WTC11 (cell line): ENCODE data around the gene DUSP2. TPM values are rescaled to one million over a fixed set of nuclear protein-coding genes. Genes with fewer than 3 reads are reported as not detected.

Source experiments
- ATAC-seq: fragments of 200-7000 bp; cut with Tn5 transposase; 2 replicates; pipeline ENCODE4 v1.10.0; 2021; ENCODE audit warnings: mild to moderate bottlenecking, moderate library complexity
- CTCF ChIA-PET: fragments of 300-600 bp; sonication (Branson Sonifier 250); formaldehyde crosslinking; loops from one replicate; lab custom pipeline; 2021; ENCODE audit warnings: antibody characterized with exemption; lab: Charles Lee
- POLR2A ChIA-PET: fragments of 350-600 bp; sonication (Branson Sonifier 250); formaldehyde crosslinking; loops from one replicate; lab custom pipeline; 2021; ENCODE audit warnings: antibody characterized with exemption; lab: Charles Lee
- DNase-seq: peaks from one replicate; pipeline ENCODE4 v3.0.0; 2021; ENCODE audit warnings: low spot score
- H3K27ac Mint-ChIP-seq: 2 replicates; pipeline ENCODE4 v1.8.0; 2021; ENCODE audit warnings: mixed read lengths
- H3K27me3 Mint-ChIP-seq: 2 replicates; pipeline ENCODE4 v1.8.0; 2021; ENCODE audit warnings: low read depth, mild to moderate bottlenecking, moderate library complexity, mixed read lengths
- H3K36me3 Mint-ChIP-seq: 2 replicates; pipeline ENCODE4 v1.8.0; 2021; ENCODE audit warnings: mixed read lengths
- H3K4me1 Mint-ChIP-seq: 2 replicates; pipeline ENCODE4 v1.8.0; 2022; ENCODE audit warnings: mixed read lengths
- H3K4me3 Mint-ChIP-seq: 2 replicates; pipeline ENCODE4 v1.8.0; 2021; ENCODE audit warnings: mild to moderate bottlenecking, moderate library complexity, mixed read lengths
- H3K9me3 Mint-ChIP-seq: 2 replicates; pipeline ENCODE4 v1.8.0; 2021; ENCODE audit warnings: mixed read lengths
- ETV6 ChIP-seq: sonication (generic); formaldehyde crosslinking; IDR thresholded peaks from 2 replicates; pipeline ENCODE4 v1.8.1; 2022; ENCODE audit warnings: mild to moderate bottlenecking, missing genetic modification reagents
- FOXK1 ChIP-seq: sonication (generic); formaldehyde crosslinking; IDR thresholded peaks from 2 replicates; pipeline ENCODE4 v1.8.0; 2022; ENCODE audit warnings: mild to moderate bottlenecking, moderate library complexity, missing genetic modification reagents
- HMGA2 ChIP-seq: fragments of 250-450 bp; sonication (Bioruptor Pico); IDR thresholded peaks from 2 replicates; pipeline ENCODE4 v1.4.0; 2021; ENCODE audit warnings: mild to moderate bottlenecking, moderate library complexity
- JUN ChIP-seq: sonication (generic); formaldehyde crosslinking; IDR thresholded peaks from 2 replicates; pipeline ENCODE4 v1.8.0; 2023; ENCODE audit warnings: mild to moderate bottlenecking, missing genetic modification reagents
- NR1H2 ChIP-seq: sonication (generic); formaldehyde crosslinking; IDR thresholded peaks from 2 replicates; pipeline ENCODE4 v1.9.0; 2021; ENCODE audit warnings: mild to moderate bottlenecking, moderate library complexity, missing genetic modification reagents
- OVOL2 ChIP-seq: fragments of 250-450 bp; sonication (Bioruptor Pico); IDR thresholded peaks from 2 replicates; pipeline ENCODE4 v1.9.0; 2021; ENCODE audit warnings: mild to moderate bottlenecking, borderline replicate concordance
- TEAD4 ChIP-seq: sonication (generic); formaldehyde crosslinking; IDR thresholded peaks from 2 replicates; pipeline ENCODE4 v1.8.0; 2022; ENCODE audit warnings: mild to moderate bottlenecking, missing genetic modification reagents
- ZBTB21 ChIP-seq: sonication (generic); formaldehyde crosslinking; IDR thresholded peaks from 2 replicates; pipeline ENCODE4 v1.8.1; 2023; ENCODE audit warnings: mild to moderate bottlenecking, missing genetic modification reagents, borderline replicate concordance
- total RNA-seq: library from RNA; stranded (reverse); gene quantifications from 3 replicates; pipeline ENCODE4 v1.2.3, GENCODE V29; 2021
- TF ChIP-seq, protein P1 (sequence below): sonication (generic); formaldehyde crosslinking; IDR thresholded peaks from 2 replicates; pipeline ENCODE4 v1.8.0; 2023; ENCODE audit warnings: missing genetic modification reagents
- TF ChIP-seq, protein P2 (sequence below): fragments of 250-450 bp; sonication (Bioruptor Pico); IDR thresholded peaks from 2 replicates; pipeline ENCODE4 v1.9.0; 2021; ENCODE audit warnings: mild to moderate bottlenecking, borderline replicate concordance
- TF ChIP-seq, protein P3 (sequence below): sonication (generic); formaldehyde crosslinking; IDR thresholded peaks from 2 replicates; pipeline ENCODE4 v1.8.1; 2023; ENCODE audit warnings: mild to moderate bottlenecking, missing genetic modification reagents
- TF ChIP-seq, protein P4 (sequence below): sonication (generic); formaldehyde crosslinking; IDR thresholded peaks from 2 replicates; pipeline ENCODE4 v1.8.0; 2023; ENCODE audit warnings: mild to moderate bottlenecking, missing genetic modification reagents
- TF ChIP-seq, protein P5 (sequence below): sonication (generic); formaldehyde crosslinking; IDR thresholded peaks from 2 replicates; pipeline ENCODE4 v1.8.1; 2023; ENCODE audit warnings: mild to moderate bottlenecking, missing genetic modification reagents, borderline replicate concordance
- TF ChIP-seq, protein P6 (sequence below): sonication (generic); formaldehyde crosslinking; IDR thresholded peaks from 2 replicates; pipeline ENCODE4 v1.8.1; 2023; ENCODE audit warnings: mild to moderate bottlenecking, moderate library complexity, missing genetic modification reagents
- TF ChIP-seq, protein P7 (sequence below): fragments of 250-450 bp; sonication (Bioruptor Pico); IDR thresholded peaks from 2 replicates; pipeline ENCODE4 v1.9.0; 2021; ENCODE audit warnings: mild to moderate bottlenecking
- TF ChIP-seq, protein P8 (sequence below): sonication (generic); formaldehyde crosslinking; IDR thresholded peaks from 2 replicates; pipeline ENCODE4 v1.8.1; 2023; ENCODE audit warnings: mild to moderate bottlenecking, missing genetic modification reagents, moderate library complexity

The DUSP2 gene
- total RNA-seq, 1 experiment from 2014 or later, result 4.7 TPM

DNA sequence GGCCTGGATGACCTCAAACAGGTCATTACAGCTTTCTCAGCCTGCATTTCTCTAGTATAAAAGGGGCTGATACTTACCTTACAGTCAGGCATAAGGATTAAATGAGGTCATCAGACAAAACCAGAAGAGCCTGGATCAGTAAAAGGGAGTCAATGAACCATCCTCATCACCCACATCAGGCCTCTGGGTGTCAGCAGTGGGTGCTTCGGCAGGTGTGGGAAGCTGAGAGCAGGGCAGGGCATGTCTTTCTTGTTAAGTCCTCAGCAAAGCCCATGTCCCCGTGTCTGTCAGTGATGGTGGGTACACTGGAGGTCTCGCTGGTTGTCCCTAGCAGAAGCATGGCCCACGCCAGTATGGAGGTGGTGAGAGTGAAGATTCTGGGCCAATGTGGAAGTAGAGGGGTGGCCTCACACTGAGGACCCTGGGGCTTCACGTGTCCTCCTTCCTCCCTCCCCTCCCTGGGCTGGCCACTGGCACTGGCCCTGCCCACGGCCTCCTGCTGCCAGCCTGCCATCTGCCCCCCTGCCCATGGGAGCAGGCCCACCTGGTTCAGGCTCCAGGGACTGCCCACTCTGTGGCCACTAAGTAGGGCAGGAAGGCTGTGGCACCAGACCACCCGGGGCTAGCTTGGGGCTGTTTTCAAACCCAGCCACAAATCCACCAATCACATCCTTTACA, 33.3 kb downstream of the DUSP2 start:
- TF ChIP-seq OVOL2, result no peak
- TF ChIP-seq, protein P1, sequence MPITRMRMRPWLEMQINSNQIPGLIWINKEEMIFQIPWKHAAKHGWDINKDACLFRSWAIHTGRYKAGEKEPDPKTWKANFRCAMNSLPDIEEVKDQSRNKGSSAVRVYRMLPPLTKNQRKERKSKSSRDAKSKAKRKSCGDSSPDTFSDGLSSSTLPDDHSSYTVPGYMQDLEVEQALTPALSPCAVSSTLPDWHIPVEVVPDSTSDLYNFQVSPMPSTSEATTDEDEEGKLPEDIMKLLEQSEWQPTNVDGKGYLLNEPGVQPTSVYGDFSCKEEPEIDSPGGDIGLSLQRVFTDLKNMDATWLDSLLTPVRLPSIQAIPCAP (CRISPR knock-in tag), result no peak
- no peak for TF ChIP-seq ZBTB21 (CRISPR knock-in tag)
- TF ChIP-seq, protein P2, sequence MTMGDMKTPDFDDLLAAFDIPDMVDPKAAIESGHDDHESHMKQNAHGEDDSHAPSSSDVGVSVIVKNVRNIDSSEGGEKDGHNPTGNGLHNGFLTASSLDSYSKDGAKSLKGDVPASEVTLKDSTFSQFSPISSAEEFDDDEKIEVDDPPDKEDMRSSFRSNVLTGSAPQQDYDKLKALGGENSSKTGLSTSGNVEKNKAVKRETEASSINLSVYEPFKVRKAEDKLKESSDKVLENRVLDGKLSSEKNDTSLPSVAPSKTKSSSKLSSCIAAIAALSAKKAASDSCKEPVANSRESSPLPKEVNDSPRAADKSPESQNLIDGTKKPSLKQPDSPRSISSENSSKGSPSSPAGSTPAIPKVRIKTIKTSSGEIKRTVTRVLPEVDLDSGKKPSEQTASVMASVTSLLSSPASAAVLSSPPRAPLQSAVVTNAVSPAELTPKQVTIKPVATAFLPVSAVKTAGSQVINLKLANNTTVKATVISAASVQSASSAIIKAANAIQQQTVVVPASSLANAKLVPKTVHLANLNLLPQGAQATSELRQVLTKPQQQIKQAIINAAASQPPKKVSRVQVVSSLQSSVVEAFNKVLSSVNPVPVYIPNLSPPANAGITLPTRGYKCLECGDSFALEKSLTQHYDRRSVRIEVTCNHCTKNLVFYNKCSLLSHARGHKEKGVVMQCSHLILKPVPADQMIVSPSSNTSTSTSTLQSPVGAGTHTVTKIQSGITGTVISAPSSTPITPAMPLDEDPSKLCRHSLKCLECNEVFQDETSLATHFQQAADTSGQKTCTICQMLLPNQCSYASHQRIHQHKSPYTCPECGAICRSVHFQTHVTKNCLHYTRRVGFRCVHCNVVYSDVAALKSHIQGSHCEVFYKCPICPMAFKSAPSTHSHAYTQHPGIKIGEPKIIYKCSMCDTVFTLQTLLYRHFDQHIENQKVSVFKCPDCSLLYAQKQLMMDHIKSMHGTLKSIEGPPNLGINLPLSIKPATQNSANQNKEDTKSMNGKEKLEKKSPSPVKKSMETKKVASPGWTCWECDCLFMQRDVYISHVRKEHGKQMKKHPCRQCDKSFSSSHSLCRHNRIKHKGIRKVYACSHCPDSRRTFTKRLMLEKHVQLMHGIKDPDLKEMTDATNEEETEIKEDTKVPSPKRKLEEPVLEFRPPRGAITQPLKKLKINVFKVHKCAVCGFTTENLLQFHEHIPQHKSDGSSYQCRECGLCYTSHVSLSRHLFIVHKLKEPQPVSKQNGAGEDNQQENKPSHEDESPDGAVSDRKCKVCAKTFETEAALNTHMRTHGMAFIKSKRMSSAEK (CRISPR knock-in tag), result no peak
- TF ChIP-seq, protein P3, sequence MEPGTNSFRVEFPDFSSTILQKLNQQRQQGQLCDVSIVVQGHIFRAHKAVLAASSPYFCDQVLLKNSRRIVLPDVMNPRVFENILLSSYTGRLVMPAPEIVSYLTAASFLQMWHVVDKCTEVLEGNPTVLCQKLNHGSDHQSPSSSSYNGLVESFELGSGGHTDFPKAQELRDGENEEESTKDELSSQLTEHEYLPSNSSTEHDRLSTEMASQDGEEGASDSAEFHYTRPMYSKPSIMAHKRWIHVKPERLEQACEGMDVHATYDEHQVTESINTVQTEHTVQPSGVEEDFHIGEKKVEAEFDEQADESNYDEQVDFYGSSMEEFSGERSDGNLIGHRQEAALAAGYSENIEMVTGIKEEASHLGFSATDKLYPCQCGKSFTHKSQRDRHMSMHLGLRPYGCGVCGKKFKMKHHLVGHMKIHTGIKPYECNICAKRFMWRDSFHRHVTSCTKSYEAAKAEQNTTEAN (CRISPR knock-in tag), result no peak
- no peak for TF ChIP-seq FOXK1 (CRISPR knock-in tag)
- Mint-ChIP-seq H3K4me3 (no peak overlapping the region), H3K36me3 (no peaks in the 10 kb centered on the region), H3K27me3 (peaks cover 12% of the 10 kb centered on the region), H3K4me1 (peaks cover 30% of the 10 kb centered on the region), H3K27ac (no peak overlapping the region), H3K9me3 (no peaks in the 10 kb centered on the region)
- POLR2A ChIA-PET, result interaction anchor here (0.7 kb wide), 1 partner anchor 19 kb away, joined by 3 read pairs; no protein-coding TSS in a partner anchor
- ATAC-seq (no peak), DNase-seq (peak; percentile 4)
- CTCF ChIA-PET, result interaction anchor here (0.7 to 2.8 kb wide), 9 partner anchors 10 to 119 kb away, joined by 3 to 14 read pairs (median 5); partner anchors contain the start of gene ASTL

DNA sequence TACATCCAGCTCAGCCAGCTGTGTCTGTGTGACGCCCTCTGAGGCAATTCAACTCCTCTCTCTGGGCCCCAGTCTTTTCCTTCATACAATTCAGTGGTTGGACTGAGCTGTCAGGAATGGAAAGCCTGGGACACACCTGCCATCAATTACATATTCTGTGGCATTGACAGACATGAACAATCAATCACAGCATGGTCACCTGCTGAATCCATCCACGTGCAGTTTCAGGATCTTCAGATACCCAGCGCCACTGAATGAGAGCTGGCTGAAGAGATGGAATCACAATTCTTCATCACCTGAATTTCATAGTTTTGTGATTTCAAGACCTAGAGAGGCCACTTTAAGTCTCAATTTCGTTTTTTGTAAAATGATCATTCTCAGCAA, 34.0 kb downstream of the DUSP2 start:
- ATAC-seq, result no peak
- POLR2A ChIA-PET, result no interaction called here
- no peak overlapping the region for H3K4me3 Mint-ChIP-seq
- CTCF ChIA-PET, result interaction anchor here (1.1 to 1.8 kb wide), 3 partner anchors 9 to 119 kb away, joined by 3 to 8 read pairs (median 5); no protein-coding TSS in a partner anchor
- peaks cover 12% of the 10 kb centered on the region for H3K27me3 Mint-ChIP-seq
- H3K36me3 Mint-ChIP-seq, result no peaks in the 10 kb centered on the region
- peaks cover 30% of the 10 kb centered on the region for H3K4me1 Mint-ChIP-seq
- no peak for DNase-seq
- H3K9me3 Mint-ChIP-seq, result no peaks in the 10 kb centered on the region
- no peak overlapping the region for H3K27ac Mint-ChIP-seq
- TF ChIP-seq, protein P4, sequence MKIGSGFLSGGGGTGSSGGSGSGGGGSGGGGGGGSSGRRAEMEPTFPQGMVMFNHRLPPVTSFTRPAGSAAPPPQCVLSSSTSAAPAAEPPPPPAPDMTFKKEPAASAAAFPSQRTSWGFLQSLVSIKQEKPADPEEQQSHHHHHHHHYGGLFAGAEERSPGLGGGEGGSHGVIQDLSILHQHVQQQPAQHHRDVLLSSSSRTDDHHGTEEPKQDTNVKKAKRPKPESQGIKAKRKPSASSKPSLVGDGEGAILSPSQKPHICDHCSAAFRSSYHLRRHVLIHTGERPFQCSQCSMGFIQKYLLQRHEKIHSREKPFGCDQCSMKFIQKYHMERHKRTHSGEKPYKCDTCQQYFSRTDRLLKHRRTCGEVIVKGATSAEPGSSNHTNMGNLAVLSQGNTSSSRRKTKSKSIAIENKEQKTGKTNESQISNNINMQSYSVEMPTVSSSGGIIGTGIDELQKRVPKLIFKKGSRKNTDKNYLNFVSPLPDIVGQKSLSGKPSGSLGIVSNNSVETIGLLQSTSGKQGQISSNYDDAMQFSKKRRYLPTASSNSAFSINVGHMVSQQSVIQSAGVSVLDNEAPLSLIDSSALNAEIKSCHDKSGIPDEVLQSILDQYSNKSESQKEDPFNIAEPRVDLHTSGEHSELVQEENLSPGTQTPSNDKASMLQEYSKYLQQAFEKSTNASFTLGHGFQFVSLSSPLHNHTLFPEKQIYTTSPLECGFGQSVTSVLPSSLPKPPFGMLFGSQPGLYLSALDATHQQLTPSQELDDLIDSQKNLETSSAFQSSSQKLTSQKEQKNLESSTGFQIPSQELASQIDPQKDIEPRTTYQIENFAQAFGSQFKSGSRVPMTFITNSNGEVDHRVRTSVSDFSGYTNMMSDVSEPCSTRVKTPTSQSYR (CRISPR knock-in tag), result no peak
- TF ChIP-seq, protein P5, sequence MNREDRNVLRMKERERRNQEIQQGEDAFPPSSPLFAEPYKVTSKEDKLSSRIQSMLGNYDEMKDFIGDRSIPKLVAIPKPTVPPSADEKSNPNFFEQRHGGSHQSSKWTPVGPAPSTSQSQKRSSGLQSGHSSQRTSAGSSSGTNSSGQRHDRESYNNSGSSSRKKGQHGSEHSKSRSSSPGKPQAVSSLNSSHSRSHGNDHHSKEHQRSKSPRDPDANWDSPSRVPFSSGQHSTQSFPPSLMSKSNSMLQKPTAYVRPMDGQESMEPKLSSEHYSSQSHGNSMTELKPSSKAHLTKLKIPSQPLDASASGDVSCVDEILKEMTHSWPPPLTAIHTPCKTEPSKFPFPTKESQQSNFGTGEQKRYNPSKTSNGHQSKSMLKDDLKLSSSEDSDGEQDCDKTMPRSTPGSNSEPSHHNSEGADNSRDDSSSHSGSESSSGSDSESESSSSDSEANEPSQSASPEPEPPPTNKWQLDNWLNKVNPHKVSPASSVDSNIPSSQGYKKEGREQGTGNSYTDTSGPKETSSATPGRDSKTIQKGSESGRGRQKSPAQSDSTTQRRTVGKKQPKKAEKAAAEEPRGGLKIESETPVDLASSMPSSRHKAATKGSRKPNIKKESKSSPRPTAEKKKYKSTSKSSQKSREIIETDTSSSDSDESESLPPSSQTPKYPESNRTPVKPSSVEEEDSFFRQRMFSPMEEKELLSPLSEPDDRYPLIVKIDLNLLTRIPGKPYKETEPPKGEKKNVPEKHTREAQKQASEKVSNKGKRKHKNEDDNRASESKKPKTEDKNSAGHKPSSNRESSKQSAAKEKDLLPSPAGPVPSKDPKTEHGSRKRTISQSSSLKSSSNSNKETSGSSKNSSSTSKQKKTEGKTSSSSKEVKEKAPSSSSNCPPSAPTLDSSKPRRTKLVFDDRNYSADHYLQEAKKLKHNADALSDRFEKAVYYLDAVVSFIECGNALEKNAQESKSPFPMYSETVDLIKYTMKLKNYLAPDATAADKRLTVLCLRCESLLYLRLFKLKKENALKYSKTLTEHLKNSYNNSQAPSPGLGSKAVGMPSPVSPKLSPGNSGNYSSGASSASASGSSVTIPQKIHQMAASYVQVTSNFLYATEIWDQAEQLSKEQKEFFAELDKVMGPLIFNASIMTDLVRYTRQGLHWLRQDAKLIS (CRISPR knock-in tag), result no peak
- no peak for TF ChIP-seq ETV6 (CRISPR knock-in tag)
- no peak for TF ChIP-seq ZBTB21 (CRISPR knock-in tag)
- TF ChIP-seq, protein P6, sequence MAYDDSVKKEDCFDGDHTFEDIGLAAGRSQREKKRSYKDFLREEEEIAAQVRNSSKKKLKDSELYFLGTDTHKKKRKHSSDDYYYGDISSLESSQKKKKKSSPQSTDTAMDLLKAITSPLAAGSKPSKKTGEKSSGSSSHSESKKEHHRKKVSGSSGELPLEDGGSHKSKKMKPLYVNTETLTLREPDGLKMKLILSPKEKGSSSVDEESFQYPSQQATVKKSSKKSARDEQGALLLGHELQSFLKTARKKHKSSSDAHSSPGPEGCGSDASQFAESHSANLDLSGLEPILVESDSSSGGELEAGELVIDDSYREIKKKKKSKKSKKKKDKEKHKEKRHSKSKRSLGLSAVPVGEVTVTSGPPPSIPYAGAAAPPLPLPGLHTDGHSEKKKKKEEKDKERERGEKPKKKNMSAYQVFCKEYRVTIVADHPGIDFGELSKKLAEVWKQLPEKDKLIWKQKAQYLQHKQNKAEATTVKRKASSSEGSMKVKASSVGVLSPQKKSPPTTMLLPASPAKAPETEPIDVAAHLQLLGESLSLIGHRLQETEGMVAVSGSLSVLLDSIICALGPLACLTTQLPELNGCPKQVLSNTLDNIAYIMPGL (CRISPR knock-in tag), result no peak
- no peak for TF ChIP-seq HMGA2 (CRISPR knock-in tag)
- TF ChIP-seq TEAD4 (CRISPR knock-in tag), result no peak
- TF ChIP-seq, protein P7, sequence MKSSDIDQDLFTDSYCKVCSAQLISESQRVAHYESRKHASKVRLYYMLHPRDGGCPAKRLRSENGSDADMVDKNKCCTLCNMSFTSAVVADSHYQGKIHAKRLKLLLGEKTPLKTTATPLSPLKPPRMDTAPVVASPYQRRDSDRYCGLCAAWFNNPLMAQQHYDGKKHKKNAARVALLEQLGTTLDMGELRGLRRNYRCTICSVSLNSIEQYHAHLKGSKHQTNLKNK (CRISPR knock-in tag), result no peak
- no peak for TF ChIP-seq JUN
- TF ChIP-seq NR1H2, result no peak
- TF ChIP-seq, protein P8, sequence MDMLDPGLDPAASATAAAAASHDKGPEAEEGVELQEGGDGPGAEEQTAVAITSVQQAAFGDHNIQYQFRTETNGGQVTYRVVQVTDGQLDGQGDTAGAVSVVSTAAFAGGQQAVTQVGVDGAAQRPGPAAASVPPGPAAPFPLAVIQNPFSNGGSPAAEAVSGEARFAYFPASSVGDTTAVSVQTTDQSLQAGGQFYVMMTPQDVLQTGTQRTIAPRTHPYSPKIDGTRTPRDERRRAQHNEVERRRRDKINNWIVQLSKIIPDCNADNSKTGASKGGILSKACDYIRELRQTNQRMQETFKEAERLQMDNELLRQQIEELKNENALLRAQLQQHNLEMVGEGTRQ, result no peak
